HUDEP-2 (cell line): ENCODE data around the gene MAN2A2.
"Not testable (repeated sequence)": the region's sequence is repeated elsewhere in the genome, so short reads cannot be mapped to it uniquely, and the experiment has no call there.

Experiments used
- DNase-seq, 76 experiments: peaks; one replicate each; lab custom pipeline; 2025; ENCODE audit not compliant: unreplicated experiment in 76 of 76; lab: John Stamatoyannopoulos, UW

The MAN2A2 gene

GRCh38 chr15:90915216-90915807 lies 12.2 kb downstream of the MAN2A2 start:
- DNase-seq: no peak

- no peak for DNase-seq
Observed at GRCh38 chr15:90915808-90916440, 12.8 kb downstream of the MAN2A2 start.

DNA sequence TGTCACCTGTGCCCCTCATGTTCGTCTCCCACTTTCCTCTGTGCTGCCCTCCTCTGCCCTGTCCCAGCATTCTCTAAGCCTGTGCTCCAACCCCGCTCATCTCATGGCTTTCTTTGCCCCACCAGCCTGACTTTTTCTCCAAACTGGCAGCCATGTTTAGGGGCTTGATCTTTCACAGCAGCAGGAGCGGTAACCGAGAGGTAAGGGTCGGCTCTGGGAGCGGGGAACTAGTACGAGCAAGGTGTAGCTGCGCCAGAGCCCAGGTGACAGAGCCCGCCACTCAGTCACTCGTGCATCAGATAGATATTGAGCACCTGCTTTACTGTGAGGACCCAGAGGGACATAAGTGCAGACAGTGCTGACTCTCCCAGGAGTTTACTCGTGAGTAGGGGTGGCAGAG lies 13.4 kb downstream of the MAN2A2 start:
- DNase-seq: no peak

GRCh38 chr15:90917569-90917968 lies 14.5 kb downstream of the MAN2A2 start:
- DNase-seq: no peak

GRCh38 chr15:90918034-90918788 lies 15.1 kb downstream of the MAN2A2 start:
- DNase-seq: no peak

- DNase-seq: no peak
Observed at GRCh38 chr15:90918835-90919234, 15.7 kb downstream of the MAN2A2 start.

- no peak for DNase-seq
Observed at GRCh38 chr15:90921887-90922286, 18.8 kb downstream of the MAN2A2 start.

GRCh38 chr15:90922712-90923322 lies 19.7 kb downstream of the MAN2A2 start:
- peak in 8 of 76 experiments; percentile 5 to 38 (median 18) for DNase-seq

GRCh38 chr15:90924375-90924774 lies 21.3 kb downstream of the MAN2A2 start:
- DNase-seq: no peak

DNA sequence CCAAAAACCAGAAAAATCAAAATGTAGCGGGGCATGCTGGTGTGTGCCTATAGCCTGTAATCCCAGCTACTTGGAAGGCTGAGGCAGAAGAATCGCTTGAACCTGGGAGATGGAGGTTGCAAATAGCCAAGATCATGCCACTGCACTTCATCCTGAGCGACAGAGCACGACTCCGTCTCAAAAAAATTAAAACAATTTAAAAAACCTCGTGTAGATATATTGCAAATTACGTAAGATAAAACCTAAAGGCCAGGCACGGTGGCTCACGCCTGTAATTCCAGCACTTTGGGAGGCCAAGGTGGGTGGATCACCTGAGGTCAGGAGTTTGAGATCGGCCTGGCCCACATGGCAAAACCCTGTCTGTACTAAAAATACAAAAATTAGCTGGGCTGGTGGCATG lies 23.7 kb downstream of the MAN2A2 start:
- DNase-seq: not testable (repeated sequence)

DNA sequence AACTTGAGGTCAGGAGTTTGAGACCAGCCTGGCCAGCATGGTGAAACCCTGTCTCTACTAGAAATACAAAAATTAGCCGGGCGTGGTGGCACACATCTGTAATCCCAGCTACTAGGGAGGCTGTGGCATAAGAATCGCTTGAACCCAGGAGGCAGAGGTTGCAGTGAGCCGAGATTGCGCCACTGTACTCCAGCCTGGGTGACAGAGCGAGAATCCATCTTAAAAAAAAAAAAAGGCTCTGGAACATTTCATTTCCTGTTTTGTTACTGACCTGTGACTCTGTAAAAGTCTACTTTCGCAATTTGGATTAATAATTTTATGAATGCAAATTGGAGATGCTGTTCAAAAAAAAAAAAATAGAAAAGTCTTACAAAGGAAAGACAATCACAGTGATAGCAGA lies 25.0 kb downstream of the MAN2A2 start:
- not testable (repeated sequence) for DNase-seq

DNA sequence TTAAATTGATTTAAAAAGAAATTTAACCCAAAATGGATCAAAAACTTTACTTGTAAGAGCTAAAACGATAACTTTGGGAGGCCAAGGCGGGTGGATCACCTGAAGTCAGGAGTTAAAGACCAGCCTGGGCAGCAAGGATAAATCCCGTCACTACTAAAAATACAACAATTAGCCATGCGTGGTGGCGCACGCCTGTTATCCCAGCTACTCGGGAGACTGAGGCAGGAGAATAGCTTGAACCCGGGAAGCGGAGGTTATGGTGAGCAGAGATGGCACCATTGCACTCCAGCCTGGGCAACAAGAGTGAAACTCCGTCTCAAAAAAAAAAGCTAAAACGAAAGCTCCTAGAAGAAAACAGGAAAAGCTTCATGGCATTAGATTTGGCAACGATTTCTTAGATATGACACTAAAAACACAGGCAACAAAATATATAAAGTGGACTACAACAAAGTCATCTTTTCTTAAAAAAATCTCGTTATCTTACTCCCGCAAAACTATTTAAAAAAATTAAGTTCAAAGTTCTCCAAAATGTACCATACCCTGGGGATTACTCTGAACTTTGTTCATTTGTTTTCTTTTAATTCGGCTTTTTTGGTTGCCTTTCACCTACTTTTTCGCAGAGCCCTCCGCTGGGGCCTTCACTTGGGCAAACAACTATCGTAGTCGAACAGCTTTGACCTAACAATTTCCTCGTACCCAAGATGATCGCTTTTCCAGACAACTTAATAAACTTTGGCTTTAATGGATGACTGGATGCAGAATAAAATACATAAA lies 26.3 kb downstream of the MAN2A2 start:
- peak in 1 of 76 experiments; percentile 51 for DNase-seq

- peak in 1 of 76 experiments; percentile 28 for DNase-seq
Observed at GRCh38 chr15:90930861-90931574, 27.9 kb downstream of the MAN2A2 start.

GRCh38 chr15:90931575-90931827 lies 28.4 kb downstream of the MAN2A2 start:
- DNase-seq: no peak

GRCh38 chr15:90931828-90932659 lies 28.9 kb downstream of the MAN2A2 start, which contains the start of gene HDDC3:
Gene HDDC3, minus strand, starts transcription at chr15:90932549. Its CDS starts 9 bp downstream, at chr15:90932540.
- peak; percentile 45 to 93 (median 85) for DNase-seq

DNA sequence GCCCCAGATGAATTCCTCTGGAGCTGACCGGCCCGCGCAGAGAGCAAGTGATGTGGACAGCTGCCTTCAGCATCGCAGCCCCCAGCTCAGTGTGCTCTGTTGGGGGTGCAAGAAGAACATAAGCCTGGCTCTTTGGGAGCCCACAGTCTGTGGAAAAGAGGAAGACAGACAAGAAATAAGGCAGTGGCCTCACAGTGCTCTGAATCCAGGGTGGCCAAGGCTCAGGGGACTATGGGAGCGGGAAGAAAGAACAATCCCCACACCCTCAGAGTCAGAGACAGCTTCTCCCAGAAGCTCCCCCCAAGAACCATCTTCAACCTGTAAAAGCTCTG lies 29.5 kb downstream of the MAN2A2 start:
- no peak for DNase-seq

- peak in 50 of 76 experiments; percentile 4 to 67 (median 36) for DNase-seq
Observed at GRCh38 chr15:90933301-90933700, 30.2 kb downstream of the MAN2A2 start.

- peak in 74 of 76 experiments; percentile 17 to 89 (median 72) for DNase-seq
Observed at GRCh38 chr15:90934256-90934948, 31.3 kb downstream of the MAN2A2 start.
